Measurements from ENCODE around the gene POLDIP2. TPM values are rescaled to one million over a fixed set of nuclear protein-coding genes. Genes with fewer than 3 reads are reported as not detected.
A peak's percentile ranks its signal among the peaks of the same experiment; 100 is the strongest.
"Not testable (repeated sequence)": the region's sequence is repeated elsewhere in the genome, so short reads cannot be mapped to it uniquely, and the experiment has no call there.

The POLDIP2 gene
- total and polyA plus RNA-seq, 10 donors = 27.8 to 62.6 (median 47.6) TPM

GRCh38 chr17:28339431-28339830 is 17.9 kb downstream of the POLDIP2 start:
- Histone ChIP-seq H3K36me3 (peaks cover 11 to 60% (median 49%) of the 10 kb centered on the region in 6 donors), H3K4me3 (peak overlapping the region in 1 of 8 donors; percentile 37), H3K27ac (peak overlapping the region in 6 of 8 donors; percentile 38 to 98 (median 96)), H3K27me3 (replicated peaks in 1 of 7) (no peaks in the 10 kb centered on the region), H3K4me1 (peaks cover 9 to 92% (median 67%) of the 10 kb centered on the region in 6 donors), H3K9me3 (no peaks in the 10 kb centered on the region)
- 83 to 93% (median 87%) methylated on average over 13 to 15 of the region's 15 CpGs for WGBS, 5 donors
- TF ChIP-seq CTCF (IDR thresholded peaks at IDR 0.05 in 8 of 11, conservative IDR thresholded peaks at IDR 0.05 in 3 of 11) = no peak
- TF ChIP-seq POLR2A (IDR thresholded peaks at IDR 0.05) = no peak
- TF ChIP-seq POLR2AphosphoS5 (IDR thresholded peaks at IDR 0.05) = peak in 1 of 3 donors; percentile 18
- DNase-seq = no peak
- intact Hi-C loops (cut with DNase I; ENCODE audit: low total_unique reads) = no loop called here

GRCh38 chr17:28338769-28339212 is 18.5 kb downstream of the POLDIP2 start:
- H3K27me3 ChIP-seq (replicated peaks in 1 of 7); DNase-seq; H3K9me3 ChIP-seq; intact Hi-C loops (cut with DNase I; ENCODE audit: low total_unique reads): not testable (repeated sequence)
- H3K27ac ChIP-seq = peak overlapping the region in 7 of 8 donors; percentile 61 to 98 (median 96)
- H3K36me3 ChIP-seq = peaks cover 11 to 53% (median 43%) of the 10 kb centered on the region in 6 donors
- H3K4me3 ChIP-seq = peak overlapping the region in 1 of 8 donors; percentile 83
- peaks cover 13 to 92% (median 69%) of the 10 kb centered on the region in 6 donors for H3K4me1 ChIP-seq
- 89 to 97% (median 90%) methylated on average over 7 to 8 of the region's 8 CpGs for WGBS, 5 donors

- peak overlapping the region; percentile 14 to 98 (median 96) for H3K27ac ChIP-seq
- TF ChIP-seq POLR2A (IDR thresholded peaks at IDR 0.05) (no peak), CTCF (IDR thresholded peaks at IDR 0.05 in 8 of 11, conservative IDR thresholded peaks at IDR 0.05 in 3 of 11) (no peak), POLR2AphosphoS5 (IDR thresholded peaks at IDR 0.05) (peak in 2 of 3 donors; percentile 65 to 76)
Measured at GRCh38 chr17:28338056-28338768, 19.1 kb downstream of the POLDIP2 start.

GRCh38 chr17:28335959-28336871 is 21.1 kb downstream of the POLDIP2 start:
- peak; percentile 87 for DNase-seq
- 6 to 10% (median 9%) methylated on average over 29 of the region's 29 CpGs for WGBS, 5 donors
- Histone ChIP-seq H3K9me3 (no peaks in the 10 kb centered on the region), H3K27me3 (replicated peaks in 1 of 7) (no peaks in the 10 kb centered on the region), H3K27ac (peak overlapping the region; percentile 89 to 98 (median 96)), H3K4me1 (peaks cover 20 to 90% (median 68%) of the 10 kb centered on the region in 6 donors), H3K36me3 (peaks cover 6 to 39% (median 25%) of the 10 kb centered on the region in 6 donors), H3K4me3 (peak overlapping the region; percentile 72 to 98 (median 85))
- TF ChIP-seq POLR2AphosphoS5 (IDR thresholded peaks at IDR 0.05) = peak in 1 of 3 donors; percentile 87
- TF ChIP-seq CTCF (IDR thresholded peaks at IDR 0.05 in 8 of 11, conservative IDR thresholded peaks at IDR 0.05 in 3 of 11) = peak in 1 of 11 experiments; percentile 1
- peak in 1 of 3 donors; percentile 83 for TF ChIP-seq POLR2A (IDR thresholded peaks at IDR 0.05)
- intact Hi-C loops (cut with DNase I; ENCODE audit: low total_unique reads) = no loop called here

More at GRCh38 chr17:28338056-28338768, 19.1 kb downstream of the POLDIP2 start:
- DNase-seq = no peak
- intact Hi-C loops (cut with DNase I; ENCODE audit: low total_unique reads) = no loop called here
- H3K36me3 ChIP-seq = peaks cover 11 to 47% (median 37%) of the 10 kb centered on the region in 6 donors
- 58 to 83% (median 73%) methylated on average over 5 of the region's 5 CpGs for WGBS, 5 donors
- peak overlapping the region in 4 of 8 donors; percentile 2 to 93 (median 81) for H3K4me3 ChIP-seq
- H3K4me1 ChIP-seq = peaks cover 19 to 92% (median 69%) of the 10 kb centered on the region in 6 donors
- H3K9me3 ChIP-seq = no peaks in the 10 kb centered on the region
- H3K27me3 ChIP-seq (replicated peaks in 1 of 7) = no peaks in the 10 kb centered on the region

Data from spleen (tissue), 11 donors.